K562 (cell line): ENCODE data around the gene CNTRL. TPM values are rescaled to one million over a fixed set of nuclear protein-coding genes. Genes with fewer than 3 reads are reported as not detected.

ENCODE experiments used
- ATF4 ChIP-seq: fragments of 450-650 bp; formaldehyde crosslinking; IDR thresholded peaks from 2 replicates; pipeline ENCODE4 v1.4.0; 2022; ENCODE audit warnings: mild to moderate bottlenecking, moderate library complexity
- BHLHE40 ChIP-seq: IDR thresholded peaks from 2 replicates; pipeline ENCODE4 v1.6.1; 2011; ENCODE audit warnings: low read length, improper control_type of control experiment
- CXXC5 ChIP-seq: fragments of 250-450 bp; sonication (Bioruptor Pico); IDR thresholded peaks from 2 replicates; pipeline ENCODE4 v1.8.0; 2022; ENCODE audit warnings: inconsistent platforms, mild to moderate bottlenecking, moderate library complexity
- ERF ChIP-seq: fragments of 450-650 bp; formaldehyde crosslinking; IDR thresholded peaks from 2 replicates; pipeline ENCODE4 v1.4.0; 2020; ENCODE audit warnings: mild to moderate bottlenecking, mixed read lengths
- FOXJ2 ChIP-seq: fragments of 200-800 bp; sonication (Bioruptor generic); IDR thresholded peaks from 2 replicates; pipeline ENCODE4 v1.6.1; 2016; ENCODE audit warnings: missing genetic modification characterization, missing compliant biosample characterization
- FOXP4 ChIP-seq: sonication (generic); formaldehyde crosslinking; IDR thresholded peaks from 2 replicates; pipeline ENCODE4 v1.8.0; 2022; ENCODE audit warnings: mild to moderate bottlenecking, missing genetic modification reagents, borderline replicate concordance
- GTF2F1 ChIP-seq: IDR thresholded peaks from 2 replicates; pipeline ENCODE4 v1.6.1; 2011; ENCODE audit warnings: low read depth, low read length, improper control_type of control experiment
- MTA3 ChIP-seq: fragments of 450-650 bp; formaldehyde crosslinking; IDR thresholded peaks from 2 replicates; pipeline ENCODE4 v1.6.1; 2017; ENCODE audit warnings: mild to moderate bottlenecking, borderline replicate concordance
- NFE2 ChIP-seq: IDR thresholded peaks from 2 replicates; pipeline ENCODE4 v1.6.1; 2014; ENCODE audit warnings: antibody characterized with exemption, low read depth
- NR2F6 ChIP-seq: fragments of 450-650 bp; formaldehyde crosslinking; IDR thresholded peaks from 2 replicates; pipeline ENCODE4 v1.4.0; 2020; ENCODE audit warnings: mild to moderate bottlenecking
- RBFOX2 ChIP-seq: fragments of 200-400 bp; formaldehyde crosslinking; IDR thresholded peaks from 2 replicates; pipeline ENCODE4 v1.6.1; 2017; ENCODE audit warnings: low read depth, mild to moderate bottlenecking, low read length, moderate library complexity
- RBM22 ChIP-seq: fragments of 200-400 bp; formaldehyde crosslinking; IDR thresholded peaks from 2 replicates; pipeline ENCODE4 v1.6.1; 2018; ENCODE audit warnings: low read length, low read depth; ENCODE audit not compliant: poor library complexity, severe bottlenecking
- RNF219 ChIP-seq: fragments of 250-450 bp; sonication (Bioruptor Pico); IDR thresholded peaks from 2 replicates; pipeline ENCODE4 v1.5.0; 2022; ENCODE audit warnings: mild to moderate bottlenecking
- SAFB ChIP-seq: fragments of 200-400 bp; formaldehyde crosslinking; IDR thresholded peaks from 2 replicates; pipeline ENCODE4 v1.6.1; 2017; ENCODE audit warnings: low read depth, low read length, borderline replicate concordance
- SETDB1 ChIP-seq: IDR thresholded peaks from one replicate; pipeline ENCODE4 v1.6.1; 2012; ENCODE audit warnings: low read length, control low read depth, inconsistent platforms
- SMARCB1 ChIP-seq: IDR thresholded peaks from 2 replicates; pipeline ENCODE4 v1.6.1; 2011; ENCODE audit warnings: improper control_type of control experiment, low read depth; ENCODE audit not compliant: insufficient read length
- UBTF ChIP-seq, 2 experiments: IDR thresholded peaks; 2 replicates each; pipeline ENCODE4 v1.6.1; 2012; ENCODE audit warnings: improper control_type of control experiment in 2 of 2, low read depth in 2 of 2, low read length in 2 of 2, borderline replicate concordance in 1 of 2
- ZFX ChIP-seq: sonication (generic); formaldehyde crosslinking; IDR thresholded peaks from 2 replicates; pipeline ENCODE4 v1.8.0; 2022; ENCODE audit warnings: mild to moderate bottlenecking, missing genetic modification reagents, moderate library complexity
- polyA plus RNA-seq, 8 experiments: library from polyadenylated mRNA; depleted of rRNA in 4 of 8; stranded (reverse) in 5 of 8; unstranded in 3 of 8; fragments of >200 nt; fragmentation: Nextera tagmentation in 2 of 8; fragmentation: Illumina TruSeq in 1 of 8; extraction: Ambion mirVana in 2 of 8; extraction: Trizol in 1 of 8; gene quantifications; 2 replicates each; pipeline versions ENCODE4 v1.2.1 to v1.2.3, GENCODE V29; 2011 to 2014; ENCODE audit warnings: inconsistent platforms in 1 of 8, missing spikeins in 1 of 8
- total RNA-seq, 7 experiments: library from RNA; depleted of rRNA in 6 of 7; stranded (reverse); fragments of >200 nt in 6 of 7; fragmentation: Illumina TruSeq in 2 of 7; extraction: Trizol in 2 of 7; gene quantifications; 2 replicates each; pipeline versions ENCODE4 v1.2.1 to v1.2.3, GENCODE V29; 2011 to 2021; ENCODE audit warnings: low replicate concordance in 1 of 7

The CNTRL gene
- total and polyA plus RNA-seq, 9 of the 15 experiments (the other 6 are each of a cell fraction or from before 2014, with no cell fraction given) = 9.2 to 28.9 (median 20.5) TPM

GRCh38 chr9:121201045-121201737 is 126.4 kb downstream of the CNTRL start (continued):
- TF ChIP-seq RNF219 (CRISPR knock-in tag) (no peak), NFE2 (no peak), RBFOX2 (peak; percentile 83), ZFX (CRISPR knock-in tag) (peak; percentile 72), FOXJ2 (no peak), SAFB (peak; percentile 91), SMARCB1 (no peak), MTA3 (peak; percentile 30; the same call in 1 of the 2 replicates), RBM22 (peak; percentile 23), BHLHE40 (peak; percentile 20; the same call in 1 of the 2 replicates), ATF4 (CRISPR knock-in tag) (no peak), NR2F6 (CRISPR knock-in tag) (no peak), CXXC5 (peak; percentile 41; the same call in 1 of the 2 replicates), SETDB1 (no peak), UBTF (IDR thresholded peaks at IDR 0.05; ENCODE audit: borderline replicate concordance in 1 of 2, low read depth in 2 of 2, low read length in 2 of 2) (peak; percentile 93 to 95), GTF2F1 (no peak), FOXP4 (CRISPR knock-in tag) (0 out of 2 replicates have a peak, but pooled peaks have one; percentile 29), ERF (CRISPR knock-in tag) (no peak)
